ENCODE measurements around the gene PRKAR2A. TPM values are rescaled to one million over a fixed set of nuclear protein-coding genes. Genes with fewer than 3 reads are reported as not detected.

Gene PRKAR2A
- total and polyA plus RNA-seq, 10 of the 15 experiments (the other 5 are each of a cell fraction or from before 2014, with no cell fraction given), result 9.8 to 46.2 (median 13.2) TPM

DNA sequence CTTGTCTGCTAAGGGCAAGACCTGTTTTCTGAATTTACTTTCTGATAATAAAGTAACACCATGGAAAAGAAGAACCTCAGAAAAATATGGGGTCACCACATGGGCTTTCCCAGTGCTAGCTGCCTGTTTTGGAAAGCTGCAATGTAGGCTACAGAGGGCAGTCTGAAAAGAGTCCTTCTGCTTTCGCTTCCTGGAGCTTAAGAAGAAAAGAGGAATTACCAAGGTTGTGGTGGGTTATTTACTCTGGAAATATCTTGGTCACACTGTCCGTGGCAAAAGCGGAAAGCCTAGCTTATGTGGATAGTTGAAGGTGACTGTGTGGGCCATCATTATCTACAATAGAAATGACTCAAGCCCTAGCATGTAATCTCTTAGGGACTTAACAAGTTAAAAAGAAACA lies 98.9 kb downstream of the PRKAR2A start:
- DNase-seq (ENCODE audit: low read depth, low spot score) (no peak), FAIRE-seq (no peak), ATAC-seq (no peak)
- Histone ChIP-seq H3K9ac (ENCODE audit: control insufficient read depth, insufficient read depth, low read length) (no peak overlapping the region), H3K79me2 (ENCODE audit: control insufficient read depth, insufficient read depth, low read length) (no peaks in the 10 kb centered on the region), H3K9me3 (replicated peaks; ENCODE audit: control insufficient read depth, insufficient read depth, low read length) (no peaks in the 10 kb centered on the region), H3K4me1 (ENCODE audit: control insufficient read depth, insufficient read depth, low read length) (no peaks in the 10 kb centered on the region), H3K27ac (ENCODE audit: control insufficient read depth, insufficient read depth) (no peak overlapping the region), H4K20me1 (ENCODE audit: control insufficient read depth, insufficient read depth) (no peaks in the 10 kb centered on the region), H3K36me3 (ENCODE audit: control insufficient read depth in 2 of 2, insufficient read depth in 2 of 2, low read length in 1 of 2) (peaks cover 4 to 16% of the 10 kb centered on the region in 2 experiments), H2AFZ (ENCODE audit: control insufficient read depth, low read depth, low read length) (no peak overlapping the region), H3K4me2 (ENCODE audit: control insufficient read depth, insufficient read depth) (no peak overlapping the region), H3K27me3 (replicated peaks in 1 of 2; ENCODE audit: control insufficient read depth in 2 of 2, insufficient read depth in 2 of 2, low read length in 1 of 2) (no peaks in the 10 kb centered on the region), H3K4me3 (no peak overlapping the region)
- ChIA-PET SMC1A (ENCODE audit: uncharacterized antibody, unreplicated experiment) (interaction anchor here (0.6 kb wide), 2 partner anchors 108 to 1255 kb away, joined by 3 to 4 read pairs; no protein-coding TSS in a partner anchor), RAD21 (ENCODE audit: unreplicated experiment) (no interaction called here), CTCF (interaction anchor here (0.5 to 2.3 kb wide), 5 partner anchors 9 to 334 kb away, joined by 3 to 10 read pairs (median 4); no protein-coding TSS in a partner anchor), POLR2A (no interaction called here)
- BruUV-seq (replicated peaks), result no TSS peak
- in situ Hi-C loops (cut with MboI), result no loop called here
- WGBS (ENCODE audit: insufficient coverage, insufficient replicate concordance, low lambda C conversion rate, missing lambda C conversion rate), result 90% methylated on average over 3 of the region's 3 CpGs
- TF ChIP-seq, protein P1, sequence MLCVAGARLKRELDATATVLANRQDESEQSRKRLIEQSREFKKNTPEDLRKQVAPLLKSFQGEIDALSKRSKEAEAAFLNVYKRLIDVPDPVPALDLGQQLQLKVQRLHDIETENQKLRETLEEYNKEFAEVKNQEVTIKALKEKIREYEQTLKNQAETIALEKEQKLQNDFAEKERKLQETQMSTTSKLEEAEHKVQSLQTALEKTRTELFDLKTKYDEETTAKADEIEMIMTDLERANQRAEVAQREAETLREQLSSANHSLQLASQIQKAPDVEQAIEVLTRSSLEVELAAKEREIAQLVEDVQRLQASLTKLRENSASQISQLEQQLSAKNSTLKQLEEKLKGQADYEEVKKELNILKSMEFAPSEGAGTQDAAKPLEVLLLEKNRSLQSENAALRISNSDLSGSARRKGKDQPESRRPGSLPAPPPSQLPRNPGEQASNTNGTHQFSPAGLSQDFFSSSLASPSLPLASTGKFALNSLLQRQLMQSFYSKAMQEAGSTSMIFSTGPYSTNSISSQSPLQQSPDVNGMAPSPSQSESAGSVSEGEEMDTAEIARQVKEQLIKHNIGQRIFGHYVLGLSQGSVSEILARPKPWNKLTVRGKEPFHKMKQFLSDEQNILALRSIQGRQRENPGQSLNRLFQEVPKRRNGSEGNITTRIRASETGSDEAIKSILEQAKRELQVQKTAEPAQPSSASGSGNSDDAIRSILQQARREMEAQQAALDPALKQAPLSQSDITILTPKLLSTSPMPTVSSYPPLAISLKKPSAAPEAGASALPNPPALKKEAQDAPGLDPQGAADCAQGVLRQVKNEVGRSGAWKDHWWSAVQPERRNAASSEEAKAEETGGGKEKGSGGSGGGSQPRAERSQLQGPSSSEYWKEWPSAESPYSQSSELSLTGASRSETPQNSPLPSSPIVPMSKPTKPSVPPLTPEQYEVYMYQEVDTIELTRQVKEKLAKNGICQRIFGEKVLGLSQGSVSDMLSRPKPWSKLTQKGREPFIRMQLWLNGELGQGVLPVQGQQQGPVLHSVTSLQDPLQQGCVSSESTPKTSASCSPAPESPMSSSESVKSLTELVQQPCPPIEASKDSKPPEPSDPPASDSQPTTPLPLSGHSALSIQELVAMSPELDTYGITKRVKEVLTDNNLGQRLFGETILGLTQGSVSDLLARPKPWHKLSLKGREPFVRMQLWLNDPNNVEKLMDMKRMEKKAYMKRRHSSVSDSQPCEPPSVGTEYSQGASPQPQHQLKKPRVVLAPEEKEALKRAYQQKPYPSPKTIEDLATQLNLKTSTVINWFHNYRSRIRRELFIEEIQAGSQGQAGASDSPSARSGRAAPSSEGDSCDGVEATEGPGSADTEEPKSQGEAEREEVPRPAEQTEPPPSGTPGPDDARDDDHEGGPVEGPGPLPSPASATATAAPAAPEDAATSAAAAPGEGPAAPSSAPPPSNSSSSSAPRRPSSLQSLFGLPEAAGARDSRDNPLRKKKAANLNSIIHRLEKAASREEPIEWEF (IDR thresholded peaks at IDR 0.05; ENCODE audit: insufficient replicate concordance, low read depth, low read length), result no peak
- TF ChIP-seq, protein P2, sequence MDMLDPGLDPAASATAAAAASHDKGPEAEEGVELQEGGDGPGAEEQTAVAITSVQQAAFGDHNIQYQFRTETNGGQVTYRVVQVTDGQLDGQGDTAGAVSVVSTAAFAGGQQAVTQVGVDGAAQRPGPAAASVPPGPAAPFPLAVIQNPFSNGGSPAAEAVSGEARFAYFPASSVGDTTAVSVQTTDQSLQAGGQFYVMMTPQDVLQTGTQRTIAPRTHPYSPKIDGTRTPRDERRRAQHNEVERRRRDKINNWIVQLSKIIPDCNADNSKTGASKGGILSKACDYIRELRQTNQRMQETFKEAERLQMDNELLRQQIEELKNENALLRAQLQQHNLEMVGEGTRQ (IDR thresholded peaks at IDR 0.05; ENCODE audit: borderline replicate concordance, low read depth, low read length), result no peak
- TF ChIP-seq ASH2L (IDR thresholded peaks at IDR 0.05; ENCODE audit: borderline replicate concordance, low read depth), result no peak
- TF ChIP-seq TBL1XR1 (IDR thresholded peaks at IDR 0.05; ENCODE audit: low read depth, low read length), result no peak
- TF ChIP-seq NFYA (IDR thresholded peaks at IDR 0.05; ENCODE audit: borderline replicate concordance, low read depth, low read length), result no peak
- no peak for TF ChIP-seq HCFC1 (IDR thresholded peaks at IDR 0.05; ENCODE audit: low read length)
- TF ChIP-seq LARP7 (IDR thresholded peaks at IDR 0.05), result no peak
- no peak for TF ChIP-seq ATF7 (IDR thresholded peaks at IDR 0.05; ENCODE audit: low read depth)
- intact Hi-C loops (cut with micrococcal nuclease; ENCODE audit: unreplicated experiment), result no loop called here
